ENCODE measurements around the gene NUMB. TPM values are rescaled to one million over a fixed set of nuclear protein-coding genes. Genes with fewer than 3 reads are reported as not detected.
"Not testable (repeated sequence)": the region's sequence is repeated elsewhere in the genome, so short reads cannot be mapped to it uniquely, and the experiment has no call there.

NUMB gene
- total RNA-seq, 1 donor, result 52.3 TPM

- TF ChIP-seq CTCF (IDR thresholded peaks at IDR 0.05; ENCODE audit: insufficient read depth, low read length), result no peak
- no peak overlapping the region for H3K4me3 ChIP-seq (ENCODE audit: low read depth, low read length)
- no peak for DNase-seq (ENCODE audit: low read depth)
Measured at GRCh38 chr14:73427516-73428264, 30.7 kb downstream of the NUMB start.

- TF ChIP-seq CTCF (IDR thresholded peaks at IDR 0.05; ENCODE audit: insufficient read depth, low read length), result no peak
- H3K4me3 ChIP-seq (ENCODE audit: low read depth, low read length), result no peak overlapping the region
- peak; percentile 73 for DNase-seq (ENCODE audit: low read depth)
Measured at GRCh38 chr14:73426877-73427276, 31.5 kb downstream of the NUMB start.

- no peak overlapping the region for H3K4me3 ChIP-seq (ENCODE audit: low read depth, low read length)
- DNase-seq (ENCODE audit: low read depth), result no peak
- TF ChIP-seq CTCF (IDR thresholded peaks at IDR 0.05; ENCODE audit: insufficient read depth, low read length), result no peak
Measured at GRCh38 chr14:73424453-73424852, 33.9 kb downstream of the NUMB start.

- not testable (repeated sequence) for H3K4me3 ChIP-seq (ENCODE audit: low read depth, low read length); DNase-seq (ENCODE audit: low read depth)
Measured at GRCh38 chr14:73423092-73423491, 35.3 kb downstream of the NUMB start.

GRCh38 chr14:73422515-73422914 is 35.8 kb downstream of the NUMB start:
- no peak for DNase-seq (ENCODE audit: low read depth)
- TF ChIP-seq CTCF (IDR thresholded peaks at IDR 0.05; ENCODE audit: insufficient read depth, low read length), result no peak
- no peak overlapping the region for H3K4me3 ChIP-seq (ENCODE audit: low read depth, low read length)

GRCh38 chr14:73418227-73418626 is 40.1 kb downstream of the NUMB start:
- H3K4me3 ChIP-seq (ENCODE audit: low read depth, low read length), result no peak overlapping the region
- TF ChIP-seq CTCF (IDR thresholded peaks at IDR 0.05; ENCODE audit: insufficient read depth, low read length), result no peak
- no peak for DNase-seq (ENCODE audit: low read depth)

GRCh38 chr14:73406248-73406647 is 52.1 kb downstream of the NUMB start:
- not testable (repeated sequence) for H3K4me3 ChIP-seq (ENCODE audit: low read depth, low read length); DNase-seq (ENCODE audit: low read depth)

GRCh38 chr14:73403181-73403752 is 55.1 kb downstream of the NUMB start:
- no peak for TF ChIP-seq CTCF (IDR thresholded peaks at IDR 0.05; ENCODE audit: insufficient read depth, low read length)
- no peak overlapping the region for H3K4me3 ChIP-seq (ENCODE audit: low read depth, low read length)
- no peak for DNase-seq (ENCODE audit: low read depth)

Measured in fibroblast of the aortic adventitia (primary cell).